Left lung (tissue), 10 donors: ENCODE results near the gene CCDC57. TPM values are rescaled to one million over a fixed set of nuclear protein-coding genes. Genes with fewer than 3 reads are reported as not detected.

Experiments
- ATAC-seq: fragments of 200-7000 bp; cut with Tn5 transposase; one replicate; pipeline ENCODE4 v1.9.1; 2020; ENCODE audit warnings: moderate library complexity
- DNase-seq, 4 donors: peaks; one replicate each; pipeline ENCODE4 v3.0.0-alpha.2; 2013 to 2020
- H3K27ac ChIP-seq, 2 donors: fragments of 200-600 bp; sonication (generic) in 1 of 2; one replicate each; pipeline versions ENCODE4 v1.5.0 to v1.8.0; 2020 to 2021
- H3K27me3 ChIP-seq, 2 donors: fragments of 200-600 bp; sonication (generic) in 1 of 2; one replicate each; pipeline versions ENCODE4 v1.5.0 to v1.8.0; 2020 to 2021
- H3K36me3 ChIP-seq, 2 donors: fragments of 200-600 bp; sonication (generic) in 1 of 2; one replicate each; pipeline versions ENCODE4 v1.5.0 to v1.8.0; 2020 to 2021
- H3K4me1 ChIP-seq, 2 donors: fragments of 200-600 bp; one replicate each; pipeline ENCODE4 v1.8.0; 2021
- H3K4me3 ChIP-seq, 2 donors: fragments of 200-600 bp; sonication (generic) in 1 of 2; one replicate each; pipeline versions ENCODE4 v1.5.0 to v1.8.0; 2020 to 2021; ENCODE audit warnings: mild to moderate bottlenecking in 1 of 2
- H3K9me3 ChIP-seq, 2 donors: fragments of 200-600 bp; sonication (generic) in 1 of 2; one replicate each; pipeline versions ENCODE4 v1.5.0 to v1.8.0; 2020 to 2021
- CTCF ChIP-seq, 2 donors: fragments of 200-600 bp; sonication (generic) in 1 of 2; IDR thresholded peaks; one replicate each; pipeline versions ENCODE4 v1.5.0 to v1.8.0; 2021; ENCODE audit warnings: antibody characterized with exemption in 2 of 2
- intact Hi-C, 2 donors: fragments of 100-400 bp; cut with DNase I; formaldehyde crosslinking; loops; one replicate each; pipeline versions ENCODE4 v1.11.2 to v1.14.2; 2022
- polyA plus RNA-seq, 6 donors: library from polyadenylated mRNA; unstranded; fragments of 120-200 nt; gene quantifications; one replicate each; pipeline ENCODE4 v1.2.1, GENCODE V29; 2013; ENCODE audit not compliant: insufficient read length in 6 of 6
- total RNA-seq, 2 donors: library from RNA; stranded (reverse); fragmentation: NEBNext Ultra II Directional; extraction: Animal tissue kit (Norgen Biotek cat#: 25700); gene quantifications; one replicate each; pipeline ENCODE4 v1.2.1, GENCODE V29; 2021
- donor health status: DM: no; HTN: yes; CAD: no.
- donor health status: DM: no; HTN: no; CAD: no.

Gene CCDC57
- total and polyA plus RNA-seq, 8 donors = 41.7 to 73.4 (median 59.8) TPM

GRCh38 chr17:82076785-82077591 is 135.7 kb downstream of the CCDC57 start:
- intact Hi-C loops = no loop called here
- Histone ChIP-seq H3K4me1 (no peaks in the 10 kb centered on the region), H3K36me3 (peaks cover 0 to 50% of the 10 kb centered on the region in 2 donors), H3K27ac (no peak overlapping the region), H3K27me3 (no peaks in the 10 kb centered on the region), H3K9me3 (no peaks in the 10 kb centered on the region), H3K4me3 (no peak overlapping the region)
- TF ChIP-seq CTCF (IDR thresholded peaks at IDR 0.05) = no peak
- peak; percentile 6 for ATAC-seq
- no peak for DNase-seq

GRCh38 chr17:82076018-82076784 is 136.4 kb downstream of the CCDC57 start:
- Histone ChIP-seq H3K9me3 (no peaks in the 10 kb centered on the region), H3K27me3 (no peaks in the 10 kb centered on the region), H3K36me3 (peaks cover 0 to 42% of the 10 kb centered on the region in 2 donors), H3K4me3 (no peak overlapping the region), H3K27ac (no peak overlapping the region), H3K4me1 (no peaks in the 10 kb centered on the region)
- intact Hi-C loops = no loop called here
- DNase-seq = no peak
- no peak for TF ChIP-seq CTCF (IDR thresholded peaks at IDR 0.05)
- ATAC-seq = no peak

GRCh38 chr17:82073446-82073845 is 139.2 kb downstream of the CCDC57 start:
- no peaks in the 10 kb centered on the region for H3K9me3 ChIP-seq
- H3K27ac ChIP-seq = no peak overlapping the region
- TF ChIP-seq CTCF (IDR thresholded peaks at IDR 0.05) = no peak
- no peaks in the 10 kb centered on the region for H3K27me3 ChIP-seq
- no peaks in the 10 kb centered on the region for H3K4me1 ChIP-seq
- DNase-seq (no peak), ATAC-seq (no peak)
- no peak overlapping the region for H3K4me3 ChIP-seq
- intact Hi-C loops = no loop called here
- peaks cover 0 to 15% of the 10 kb centered on the region in 2 donors for H3K36me3 ChIP-seq

- no peak for TF ChIP-seq CTCF (IDR thresholded peaks at IDR 0.05)
- intact Hi-C loops = no loop called here
- Histone ChIP-seq H3K36me3 (peaks cover 0 to 8% of the 10 kb centered on the region in 2 donors), H3K27me3 (no peaks in the 10 kb centered on the region), H3K4me3 (no peak overlapping the region), H3K4me1 (no peaks in the 10 kb centered on the region), H3K9me3 (no peaks in the 10 kb centered on the region), H3K27ac (no peak overlapping the region)
- DNase-seq (no peak), ATAC-seq (no peak)
Measured at GRCh38 chr17:82072827-82073226, 139.8 kb downstream of the CCDC57 start.

DNA sequence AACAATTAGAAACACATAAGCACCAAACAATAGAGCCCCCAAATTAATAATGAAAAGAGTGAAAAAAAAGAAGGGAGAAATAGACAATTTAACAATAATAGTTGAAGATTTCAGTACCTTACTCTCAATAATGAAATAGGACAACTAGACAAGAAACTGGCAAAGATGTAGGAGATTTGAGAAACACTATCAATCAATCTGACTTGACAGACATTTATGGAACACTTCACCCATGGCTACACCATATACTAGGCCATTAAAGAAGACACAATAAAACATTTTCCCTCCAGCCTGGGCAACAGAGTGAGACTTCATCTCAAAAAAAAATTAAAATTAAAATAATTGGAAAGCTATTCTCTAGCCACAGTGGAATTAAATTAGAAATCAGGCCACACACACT is 142.0 kb downstream of the CCDC57 start:
- Histone ChIP-seq H3K9me3 (no peaks in the 10 kb centered on the region), H3K4me1 (peaks cover 6 to 9% of the 10 kb centered on the region in 2 donors), H3K27me3 (no peaks in the 10 kb centered on the region), H3K27ac (no peak overlapping the region), H3K36me3 (no peaks in the 10 kb centered on the region), H3K4me3 (no peak overlapping the region)
- intact Hi-C loops = no loop called here
- ATAC-seq (no peak), DNase-seq (no peak)
- no peak for TF ChIP-seq CTCF (IDR thresholded peaks at IDR 0.05)
